ENCODE results near the gene NCOA7. TPM values are rescaled to one million over a fixed set of nuclear protein-coding genes. Genes with fewer than 3 reads are reported as not detected.
A peak's percentile ranks its signal among the peaks of the same experiment; 100 is the strongest.

Gene NCOA7
- total RNA-seq, 1 donor: 34.0 TPM

GRCh38 chr6:125824946-125825771, 34.4 kb downstream of the NCOA7 start:
- DNase-seq (ENCODE audit: insufficient read length, low spot score, missing footprints): no peak
- Histone ChIP-seq H3K4me1 (ENCODE audit: insufficient read depth, low read length) (peaks cover 6% of the 10 kb centered on the region), H3K27ac (ENCODE audit: low read depth, low read length) (no peak overlapping the region), H2AFZ (ENCODE audit: low read length) (no peak overlapping the region), H3K9me3 (ENCODE audit: low read depth, low read length) (no peaks in the 10 kb centered on the region), H3K36me3 (ENCODE audit: insufficient read depth, low read length) (peaks cover 9% of the 10 kb centered on the region), H3K27me3 (ENCODE audit: insufficient read depth, low read length) (no peaks in the 10 kb centered on the region), H3K79me2 (ENCODE audit: insufficient read depth, low read length) (peaks cover 7% of the 10 kb centered on the region), H3K4me2 (ENCODE audit: insufficient read depth, low read length) (no peak overlapping the region), H4K20me1 (ENCODE audit: insufficient read depth, low read length) (no peaks in the 10 kb centered on the region), H3K4me3 (ENCODE audit: insufficient read depth, low read length) (no peak overlapping the region)
- TF ChIP-seq CTCF (IDR thresholded peaks at IDR 0.05; ENCODE audit: extremely low read depth, low read depth, low read length): no peak

- H3K9me3 ChIP-seq (ENCODE audit: low read depth, low read length): no peaks in the 10 kb centered on the region
- peaks cover 2% of the 10 kb centered on the region for H3K4me1 ChIP-seq (ENCODE audit: insufficient read depth, low read length)
- no peaks in the 10 kb centered on the region for H3K36me3 ChIP-seq (ENCODE audit: insufficient read depth, low read length)
- no peak for DNase-seq (ENCODE audit: insufficient read length, low spot score, missing footprints)
- no peak overlapping the region for H3K4me2 ChIP-seq (ENCODE audit: insufficient read depth, low read length)
- no peak overlapping the region for H3K4me3 ChIP-seq (ENCODE audit: insufficient read depth, low read length)
- H4K20me1 ChIP-seq (ENCODE audit: insufficient read depth, low read length): no peaks in the 10 kb centered on the region
- H2AFZ ChIP-seq (ENCODE audit: low read length): no peak overlapping the region
- peaks cover 10% of the 10 kb centered on the region for H3K79me2 ChIP-seq (ENCODE audit: insufficient read depth, low read length)
- H3K27ac ChIP-seq (ENCODE audit: low read depth, low read length): no peak overlapping the region
- TF ChIP-seq CTCF (IDR thresholded peaks at IDR 0.05; ENCODE audit: extremely low read depth, low read depth, low read length): no peak
- H3K27me3 ChIP-seq (ENCODE audit: insufficient read depth, low read length): no peaks in the 10 kb centered on the region
Measured at GRCh38 chr6:125826695-125827463, 36.1 kb downstream of the NCOA7 start.

- Histone ChIP-seq H4K20me1 (ENCODE audit: insufficient read depth, low read length) (no peaks in the 10 kb centered on the region), H2AFZ (ENCODE audit: low read length) (no peak overlapping the region), H3K36me3 (ENCODE audit: insufficient read depth, low read length) (no peaks in the 10 kb centered on the region), H3K4me3 (ENCODE audit: insufficient read depth, low read length) (no peak overlapping the region), H3K27me3 (ENCODE audit: insufficient read depth, low read length) (no peaks in the 10 kb centered on the region), H3K27ac (ENCODE audit: low read depth, low read length) (no peak overlapping the region), H3K4me1 (ENCODE audit: insufficient read depth, low read length) (no peaks in the 10 kb centered on the region), H3K79me2 (ENCODE audit: insufficient read depth, low read length) (peaks cover 17% of the 10 kb centered on the region), H3K9me3 (ENCODE audit: low read depth, low read length) (no peaks in the 10 kb centered on the region), H3K4me2 (ENCODE audit: insufficient read depth, low read length) (no peak overlapping the region)
- TF ChIP-seq CTCF (IDR thresholded peaks at IDR 0.05; ENCODE audit: extremely low read depth, low read depth, low read length): no peak
- DNase-seq (ENCODE audit: insufficient read length, low spot score, missing footprints): peak; percentile 10
Measured at GRCh38 chr6:125827788-125828320, 37.1 kb downstream of the NCOA7 start.
